Suprapubic skin (tissue), 2 donors: ENCODE measurements around the gene LRRC27.

Source experiments
- EP300 ChIP-seq: sonication (generic); formaldehyde crosslinking; IDR thresholded peaks from one replicate; pipeline ENCODE4 v1.6.1; 2017; ENCODE audit warnings: antibody characterized with exemption
- POLR2A ChIP-seq, 2 donors: fragments of 450-650 bp; IDR thresholded peaks; one replicate each; pipeline ENCODE4 v1.6.1; 2017; ENCODE audit warnings: antibody characterized with exemption in 2 of 2, mild to moderate bottlenecking in 2 of 2, moderate library complexity in 2 of 2

GRCh38 chr10:132305654-132306342 lies 26.2 kb upstream of the LRRC27 start:
- TF ChIP-seq EP300: no peak
- no peak for TF ChIP-seq POLR2A (IDR thresholded peaks at IDR 0.05)
